HG03432 (cell line): ENCODE results near the gene CDK14.
"Not testable (repeated sequence)": the region's sequence is repeated elsewhere in the genome, so short reads cannot be mapped to it uniquely, and the experiment has no call there.

Source experiments
- ATAC-seq: cut with Tn5 transposase; IDR thresholded peaks from one replicate; pipeline ENCODE4 v1.9.1; 2021; ENCODE audit warnings: mild to moderate bottlenecking, moderate library complexity; ENCODE audit not compliant: unreplicated experiment

CDK14 gene

DNA sequence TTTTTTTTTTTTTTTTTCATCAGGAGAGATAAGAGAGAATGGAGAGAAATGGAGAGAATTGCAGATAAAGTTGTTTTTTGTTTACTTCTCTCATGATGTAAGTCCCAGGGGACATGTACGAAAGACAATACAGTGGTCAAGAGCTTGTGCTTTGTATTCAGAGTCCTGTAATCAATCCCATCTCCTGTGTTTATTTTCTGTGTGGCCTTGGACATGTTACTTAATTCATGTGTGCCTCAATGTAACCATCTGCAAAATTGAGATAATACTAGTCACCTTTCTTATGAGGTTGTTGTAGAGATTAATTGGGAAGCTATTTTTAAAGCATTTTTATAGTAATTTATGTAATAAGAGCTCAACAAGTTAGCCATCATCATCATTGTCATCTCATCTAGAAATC, 117.5 kb downstream of the CDK14 start:
- no peak for ATAC-seq

DNA sequence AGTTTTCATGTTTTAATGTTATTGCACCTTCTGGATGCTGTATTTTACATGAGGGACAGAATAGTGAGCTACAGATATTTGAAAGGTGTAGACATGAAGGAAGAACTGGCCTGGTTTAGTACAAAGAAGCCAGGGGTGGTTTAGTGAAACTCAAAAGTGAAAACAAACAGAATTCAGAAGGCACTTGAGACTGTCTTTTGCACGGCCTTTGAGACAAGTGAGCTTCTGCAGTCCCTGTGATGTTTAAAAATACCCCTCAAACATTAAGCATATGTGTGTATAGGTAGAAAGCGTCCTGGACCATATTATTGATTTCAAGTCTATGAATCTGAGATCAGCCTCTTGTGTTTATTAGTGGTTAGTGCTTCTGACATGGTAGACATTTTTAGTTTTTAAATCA, 118.9 kb downstream of the CDK14 start:
- peak; percentile 63 for ATAC-seq

- no peak for ATAC-seq
Observed at GRCh38 chr7:90717296-90718060, 121.4 kb downstream of the CDK14 start.

DNA sequence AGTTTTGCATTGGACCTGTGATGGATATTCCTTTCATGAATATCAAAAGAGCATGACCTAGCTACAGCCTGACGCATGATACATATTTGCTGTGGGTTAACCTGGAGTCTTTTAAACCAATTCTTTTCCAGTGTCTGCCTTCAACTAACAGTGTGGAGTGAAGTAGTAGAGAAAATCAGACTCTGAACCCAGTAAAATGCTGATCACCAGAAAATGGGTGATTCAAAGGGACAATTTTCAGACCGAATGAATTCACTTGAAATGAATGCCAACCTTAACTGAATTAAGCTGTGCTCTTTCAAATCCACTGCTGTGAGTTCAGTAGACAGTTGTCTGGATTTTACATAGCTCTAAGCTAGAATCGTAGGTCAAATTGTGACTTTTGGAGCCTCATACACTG, 123.0 kb downstream of the CDK14 start:
- ATAC-seq: no peak

GRCh38 chr7:90720984-90721760, 125.1 kb downstream of the CDK14 start:
- peak; percentile 47 for ATAC-seq

DNA sequence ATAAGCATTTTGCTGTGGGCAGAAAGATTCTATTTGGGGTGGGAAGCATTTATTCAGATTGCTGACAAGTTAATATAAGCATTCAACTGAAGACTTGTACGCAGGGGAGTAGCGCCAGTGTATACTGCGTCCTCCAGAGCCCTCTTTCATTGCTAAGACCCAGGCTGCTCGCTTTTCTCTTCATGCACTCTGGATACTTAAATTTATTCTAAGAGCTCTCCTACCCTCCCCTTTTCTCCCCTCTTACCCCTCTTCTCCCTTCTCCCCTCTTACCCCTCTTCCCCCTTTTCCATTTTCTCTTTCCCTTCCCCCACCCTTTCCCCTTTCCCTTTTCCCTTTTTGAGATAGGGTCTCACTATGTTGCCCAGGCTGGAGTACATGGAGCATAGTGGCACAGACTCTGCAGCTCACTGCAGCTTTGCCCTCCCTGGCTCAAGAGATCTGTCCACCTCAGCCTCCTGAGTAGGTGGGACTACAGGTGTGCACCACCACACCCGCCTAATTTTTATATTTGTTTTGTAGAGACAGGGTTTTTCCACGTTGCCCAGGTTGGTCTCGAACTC, 125.8 kb downstream of the CDK14 start:
- ATAC-seq: no peak

DNA sequence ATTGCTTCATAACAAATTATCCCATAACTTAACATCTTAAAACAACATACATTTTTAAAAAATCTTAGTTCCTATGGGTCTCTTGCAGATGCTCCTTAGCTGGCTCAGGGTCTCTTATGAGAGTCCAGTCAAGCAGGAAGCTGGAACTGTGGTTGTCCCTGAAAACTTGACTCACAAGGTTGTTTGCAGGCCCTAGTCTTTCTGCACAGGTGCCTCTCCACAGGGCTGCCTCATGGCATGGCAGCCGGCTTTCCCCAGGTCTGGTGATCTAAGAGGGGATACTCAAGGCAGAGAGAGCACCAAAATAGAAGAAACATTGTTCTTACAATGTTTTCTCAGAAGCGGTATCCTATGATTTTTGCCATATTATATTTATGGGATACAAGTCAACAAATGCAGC, 127.1 kb downstream of the CDK14 start:
- ATAC-seq: no peak

- ATAC-seq: no peak
Observed at GRCh38 chr7:90723866-90724265, 127.7 kb downstream of the CDK14 start.

GRCh38 chr7:90726120-90726519, 130.0 kb downstream of the CDK14 start:
- ATAC-seq: no peak

DNA sequence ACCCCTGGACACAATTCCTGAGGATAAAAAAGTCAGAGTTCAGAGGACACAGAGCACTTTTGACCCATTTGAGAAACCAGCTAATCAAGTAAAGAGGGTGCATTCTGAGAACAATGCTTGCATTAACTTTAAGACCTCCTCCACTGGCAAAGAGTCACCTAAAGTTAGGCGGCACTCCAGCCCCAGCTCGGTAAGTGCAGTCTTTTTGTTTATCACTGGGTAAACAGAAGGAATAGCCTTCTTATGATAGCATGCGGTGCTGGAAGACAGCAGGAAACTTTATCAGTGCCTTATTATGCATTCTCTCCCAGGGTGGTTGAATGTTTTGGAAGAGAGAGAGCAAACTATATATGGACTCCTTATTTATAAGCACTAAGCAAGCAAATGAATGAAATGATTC, 130.5 kb downstream of the CDK14 start:
- no peak for ATAC-seq

DNA sequence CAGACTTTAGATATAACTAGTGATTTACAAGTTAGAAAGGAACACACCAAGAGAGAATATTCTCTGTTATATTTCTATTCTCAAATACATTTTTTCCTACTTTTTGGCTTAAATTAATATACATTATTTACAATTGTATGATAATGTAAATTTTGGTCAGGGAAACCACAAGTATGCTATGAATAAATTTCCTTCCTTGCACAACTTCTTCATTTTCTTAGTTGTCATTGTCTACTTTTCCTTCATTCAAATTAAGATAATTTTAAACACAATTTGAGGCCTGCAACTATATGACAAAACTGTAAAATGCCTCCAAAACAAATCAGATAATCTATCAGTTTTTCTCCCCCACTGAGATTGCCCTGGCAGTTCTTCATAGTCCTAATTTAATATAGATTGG, 131.3 kb downstream of the CDK14 start:
- ATAC-seq: no peak

GRCh38 chr7:90728568-90728967, 132.4 kb downstream of the CDK14 start:
- ATAC-seq: peak; percentile 81

DNA sequence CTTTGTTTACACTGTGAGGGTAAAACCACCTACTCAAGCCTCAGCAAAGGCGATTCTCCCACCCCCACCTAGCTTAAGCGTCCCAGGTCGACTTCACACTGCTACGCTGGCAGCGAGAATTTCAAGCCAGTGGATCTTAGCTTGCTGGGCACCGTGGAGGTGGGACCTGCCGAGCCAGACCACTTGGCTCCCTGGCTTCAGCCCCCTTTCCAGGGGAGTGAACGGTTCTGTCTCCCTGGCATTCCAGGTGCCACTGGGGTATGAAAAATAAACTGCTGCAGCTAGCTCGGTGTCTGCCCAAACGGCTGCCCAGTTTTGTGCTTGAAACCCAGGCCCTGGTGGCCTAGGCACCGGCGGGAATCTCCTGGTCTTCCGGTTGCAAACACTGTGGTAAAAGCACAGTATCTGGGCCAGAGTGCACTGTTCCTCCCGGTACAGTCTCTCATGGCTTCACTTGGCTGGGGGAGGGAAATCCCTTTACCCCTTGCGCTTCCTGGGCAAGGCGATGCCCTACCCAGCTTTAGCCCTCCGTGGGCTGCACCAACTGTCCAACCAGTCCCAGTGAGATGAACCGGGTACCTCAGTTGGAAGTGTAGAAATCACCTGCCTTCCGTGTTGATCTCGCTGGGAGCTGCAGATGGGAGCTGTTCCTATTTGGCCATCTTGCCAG, 139.6 kb downstream of the CDK14 start:
- not testable (repeated sequence) for ATAC-seq

- ATAC-seq: no peak
Observed at GRCh38 chr7:90736316-90736715, 140.2 kb downstream of the CDK14 start.

GRCh38 chr7:90736968-90737939, 141.1 kb downstream of the CDK14 start:
- peak; percentile 95 for ATAC-seq

- ATAC-seq: no peak
Observed at GRCh38 chr7:90738249-90738648, 142.1 kb downstream of the CDK14 start.

GRCh38 chr7:90739716-90740115, 143.6 kb downstream of the CDK14 start:
- no peak for ATAC-seq

DNA sequence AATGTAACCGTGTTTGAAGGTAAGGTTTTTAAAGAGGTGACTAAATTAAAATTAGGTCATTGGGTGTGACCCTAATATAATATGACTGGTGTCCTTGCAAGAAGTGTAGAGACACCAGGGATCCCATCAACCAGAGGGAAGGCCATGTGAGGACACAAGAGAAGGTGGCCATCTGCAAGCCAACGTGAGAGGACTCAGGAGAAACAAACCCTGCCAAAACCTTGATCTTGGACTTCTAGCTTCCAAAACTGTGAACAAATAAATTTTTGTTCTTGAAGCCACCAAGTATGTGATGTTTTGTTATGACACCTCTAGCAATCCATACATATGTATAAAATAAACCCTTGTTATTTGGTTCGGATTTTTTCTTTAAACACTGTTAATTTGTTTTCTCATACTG, 144.3 kb downstream of the CDK14 start:
- no peak for ATAC-seq

- ATAC-seq: no peak
Observed at GRCh38 chr7:90743626-90744025, 147.5 kb downstream of the CDK14 start.

DNA sequence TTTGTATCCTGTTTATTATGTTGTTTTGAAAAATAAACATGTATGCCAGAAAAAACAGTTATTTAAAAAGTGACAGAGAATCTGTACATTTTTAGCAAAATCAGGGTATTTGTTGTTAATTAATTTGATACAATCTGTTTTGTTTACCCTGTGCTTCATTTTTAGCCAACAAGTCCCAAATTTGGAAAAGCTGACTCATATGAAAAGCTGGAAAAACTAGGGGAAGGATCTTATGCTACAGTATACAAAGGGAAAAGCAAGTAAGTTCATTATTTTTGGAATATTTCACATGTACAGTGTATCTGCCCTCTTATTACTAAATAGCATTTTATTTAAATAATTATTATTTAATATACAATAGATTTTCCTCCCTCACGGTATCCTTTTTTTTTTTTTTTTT, 151.4 kb downstream of the CDK14 start:
- no peak for ATAC-seq
